Measurements from ENCODE around the gene FCHSD1.

FCHSD1 gene

GRCh38 chr5:141603923-141604717 lies 47.1 kb downstream of the FCHSD1 start:
- no peak for TF ChIP-seq CTCF (IDR thresholded peaks at IDR 0.05; ENCODE audit: low read depth, low read length)
- no peak overlapping the region for H3K4me3 ChIP-seq (replicated peaks in 1 of 2; ENCODE audit: low read depth in 2 of 2, low read length in 2 of 2)
- DNase-seq (ENCODE audit: low read depth in 2 of 2): peak; percentile 91 to 98

- H3K4me3 ChIP-seq (replicated peaks in 1 of 2; ENCODE audit: low read depth in 2 of 2, low read length in 2 of 2): no peak overlapping the region
- no peak for DNase-seq (ENCODE audit: low read depth in 2 of 2)
- TF ChIP-seq CTCF (IDR thresholded peaks at IDR 0.05; ENCODE audit: low read depth, low read length): no peak
These were observed 48.6 kb downstream of the FCHSD1 start for GRCh38 chr5:141602606-141603005.

- peak in 1 of 2 donors; percentile 67 for DNase-seq (ENCODE audit: low read depth in 2 of 2)
- TF ChIP-seq CTCF (IDR thresholded peaks at IDR 0.05; ENCODE audit: low read depth, low read length): no peak
- no peak overlapping the region for H3K4me3 ChIP-seq (replicated peaks in 1 of 2; ENCODE audit: low read depth in 2 of 2, low read length in 2 of 2)
These were observed 52.5 kb downstream of the FCHSD1 start for GRCh38 chr5:141598391-141599345.

- no peak overlapping the region for H3K4me3 ChIP-seq (replicated peaks in 1 of 2; ENCODE audit: low read depth in 2 of 2, low read length in 2 of 2)
- no peak for DNase-seq (ENCODE audit: low read depth in 2 of 2)
- no peak for TF ChIP-seq CTCF (IDR thresholded peaks at IDR 0.05; ENCODE audit: low read depth, low read length)
These were observed 53.4 kb downstream of the FCHSD1 start for GRCh38 chr5:141597814-141598213.

GRCh38 chr5:141597394-141597793 lies 53.8 kb downstream of the FCHSD1 start:
- no peak for DNase-seq (ENCODE audit: low read depth in 2 of 2)
- no peak overlapping the region for H3K4me3 ChIP-seq (replicated peaks in 1 of 2; ENCODE audit: low read depth in 2 of 2, low read length in 2 of 2)
- no peak for TF ChIP-seq CTCF (IDR thresholded peaks at IDR 0.05; ENCODE audit: low read depth, low read length)

- no peak overlapping the region for H3K4me3 ChIP-seq (replicated peaks in 1 of 2; ENCODE audit: low read depth in 2 of 2, low read length in 2 of 2)
- TF ChIP-seq CTCF (IDR thresholded peaks at IDR 0.05; ENCODE audit: low read depth, low read length): no peak
- no peak for DNase-seq (ENCODE audit: low read depth in 2 of 2)
These were observed 54.4 kb downstream of the FCHSD1 start for GRCh38 chr5:141596867-141597266.

Data from cardiac fibroblast (primary cell).